HG02610 (cell line): Measurements from ENCODE around the gene TMEM131L.
"Not testable (repeated sequence)": the region's sequence is repeated elsewhere in the genome, so short reads cannot be mapped to it uniquely, and the experiment has no call there.

Experiments used
- ATAC-seq: cut with Tn5 transposase; IDR thresholded peaks from one replicate; pipeline ENCODE4 v1.9.1; 2021; ENCODE audit warnings: mild to moderate bottlenecking, moderate library complexity; ENCODE audit not compliant: unreplicated experiment

Gene TMEM131L

DNA sequence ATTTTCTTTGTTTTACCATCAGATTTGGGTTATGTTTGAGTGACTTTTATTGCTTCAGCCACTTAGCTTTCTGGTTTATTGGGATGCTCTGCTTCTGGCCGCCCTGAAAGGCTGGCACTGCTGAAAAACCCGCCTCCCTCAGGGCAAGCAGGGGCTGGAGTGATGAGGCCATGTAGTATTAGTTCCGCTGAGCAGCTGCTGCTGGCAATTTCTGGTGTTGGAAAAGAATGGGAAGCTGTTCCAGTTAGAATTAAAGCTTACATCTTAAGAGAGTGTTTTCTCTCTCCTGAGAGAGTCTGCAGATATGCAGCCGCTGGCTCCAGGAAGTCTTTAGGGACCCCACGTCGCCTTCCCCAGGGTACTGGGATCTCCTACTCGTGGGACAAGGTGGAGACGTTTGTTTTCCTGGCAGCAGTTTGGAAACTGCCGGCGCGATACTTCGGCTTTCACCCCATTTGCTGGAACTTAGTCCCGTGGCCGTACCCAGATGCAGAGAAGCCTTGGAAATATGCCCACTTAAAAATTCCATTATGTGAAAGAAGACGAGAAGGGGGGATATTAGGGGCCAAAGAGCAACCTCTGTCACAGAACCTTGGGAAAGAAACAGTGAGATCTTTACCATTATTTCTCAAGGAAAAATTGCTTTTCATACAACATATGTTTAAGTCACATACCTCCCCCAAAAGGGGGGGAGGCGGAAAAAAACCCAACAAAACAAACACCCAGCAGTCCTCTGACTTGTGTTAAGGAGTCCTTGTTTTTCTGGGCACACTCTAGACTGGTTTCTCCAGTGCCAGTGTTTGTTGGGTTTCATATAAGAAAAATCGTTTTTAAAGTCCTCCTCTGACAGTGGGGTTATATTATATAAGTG lies 72.6 kb downstream of the TMEM131L start:
- no peak for ATAC-seq

DNA sequence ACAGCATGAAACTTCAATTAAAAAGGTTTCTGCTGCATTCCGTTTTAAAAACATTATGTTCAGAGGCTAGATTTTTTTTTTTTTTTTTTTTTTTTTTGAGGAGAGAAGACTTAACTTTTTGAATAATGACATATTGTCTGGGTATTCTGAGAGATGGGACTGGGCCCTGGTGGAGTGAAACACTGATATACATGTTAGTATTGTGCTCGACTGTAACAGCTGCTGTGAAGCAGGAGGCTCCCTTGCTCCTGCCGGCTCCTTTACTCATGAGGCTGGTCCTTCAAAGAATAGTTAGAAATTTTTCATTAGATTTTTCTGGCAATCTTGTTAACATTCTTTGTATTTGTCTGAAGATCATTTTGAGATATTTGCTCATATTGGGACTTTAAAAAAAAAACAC lies 73.3 kb downstream of the TMEM131L start:
- ATAC-seq = no peak

DNA sequence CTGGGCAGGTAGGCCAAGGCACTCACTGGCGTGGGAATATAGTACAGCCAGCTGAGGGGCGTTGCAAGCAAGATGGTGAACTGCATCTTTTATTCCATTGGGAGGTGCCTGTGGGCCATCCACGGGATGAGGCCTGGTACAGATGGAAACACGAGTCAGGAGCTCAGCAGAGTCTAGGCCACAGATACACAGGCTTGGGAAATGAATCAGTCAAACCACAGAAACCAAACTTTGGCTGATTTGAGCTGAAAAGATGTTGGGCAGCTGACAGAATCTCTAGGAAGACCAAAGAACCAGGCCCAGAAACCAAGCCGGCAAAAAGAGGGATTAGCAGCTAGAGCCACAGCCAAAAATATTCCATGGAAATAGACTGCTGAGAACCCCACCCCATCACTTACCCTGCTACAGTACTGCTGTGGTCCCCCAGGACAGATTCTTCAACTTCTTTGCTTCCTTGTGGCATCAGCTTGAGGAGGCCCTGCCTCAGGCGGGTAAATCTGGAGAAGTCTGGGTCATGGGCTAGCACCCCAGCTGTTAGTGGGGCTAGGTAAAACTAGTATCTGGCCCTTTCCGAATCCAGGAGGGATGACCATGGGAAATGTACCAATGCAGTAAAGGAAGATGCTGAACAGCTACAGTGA lies 75.4 kb downstream of the TMEM131L start:
- ATAC-seq = peak; percentile 81

DNA sequence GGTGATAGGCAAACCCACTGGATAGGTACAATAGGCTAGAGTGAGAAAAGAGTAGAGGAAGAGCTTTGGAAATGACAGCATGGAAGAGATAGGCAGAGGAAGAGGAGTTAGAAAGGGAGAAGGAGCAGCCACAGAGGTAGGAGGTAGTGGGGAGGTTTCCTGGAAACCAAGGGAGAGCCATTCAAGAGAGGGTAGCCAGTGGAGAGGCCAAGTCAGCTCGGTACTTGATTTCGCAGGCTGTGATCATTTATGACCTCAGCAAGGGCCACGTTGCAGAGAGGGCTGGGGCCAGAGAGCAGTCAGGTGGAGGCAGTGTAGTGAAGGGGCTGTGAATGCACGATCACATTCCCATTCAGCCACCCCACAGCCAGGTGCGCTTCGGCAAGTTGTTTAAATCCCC lies 76.0 kb downstream of the TMEM131L start:
- ATAC-seq = no peak

DNA sequence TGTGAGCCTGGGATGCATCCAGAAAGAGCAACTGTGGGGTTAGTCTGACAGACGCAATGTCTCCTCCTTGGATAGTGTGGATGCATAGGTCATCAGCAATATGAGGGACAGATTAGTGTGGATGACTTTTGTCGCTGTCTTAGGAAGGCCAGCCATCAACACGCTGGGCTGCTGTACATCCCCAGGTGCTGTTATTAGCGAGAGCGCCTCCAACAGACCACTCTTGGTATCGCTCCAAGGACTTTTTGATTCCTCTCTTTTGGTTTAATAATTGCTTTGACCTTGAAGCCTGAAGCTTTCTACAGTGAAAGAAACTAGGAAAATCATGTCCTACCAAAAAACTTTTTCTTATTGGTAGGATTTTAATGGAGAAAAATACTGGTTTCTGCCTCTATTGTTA lies 76.7 kb downstream of the TMEM131L start:
- no peak for ATAC-seq

DNA sequence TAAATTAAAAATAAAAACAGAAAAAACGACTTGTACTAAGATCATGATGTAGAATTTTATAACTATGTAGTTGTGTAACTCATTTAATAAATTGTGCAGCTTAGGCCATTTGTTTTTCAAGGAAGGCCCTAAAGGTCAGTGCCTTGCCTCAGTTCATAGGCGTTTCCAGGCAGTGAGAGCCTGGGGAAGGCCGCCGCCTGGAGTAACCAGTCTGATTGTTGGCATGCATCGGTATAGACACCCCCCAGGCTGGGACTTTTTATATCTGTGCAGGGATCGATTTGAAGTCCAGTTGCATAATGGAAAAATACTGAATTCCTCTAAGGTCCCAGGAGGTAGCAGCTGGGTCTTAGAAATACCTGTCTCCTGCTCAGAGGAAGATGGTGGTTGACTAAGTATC lies 77.2 kb downstream of the TMEM131L start:
- no peak for ATAC-seq

DNA sequence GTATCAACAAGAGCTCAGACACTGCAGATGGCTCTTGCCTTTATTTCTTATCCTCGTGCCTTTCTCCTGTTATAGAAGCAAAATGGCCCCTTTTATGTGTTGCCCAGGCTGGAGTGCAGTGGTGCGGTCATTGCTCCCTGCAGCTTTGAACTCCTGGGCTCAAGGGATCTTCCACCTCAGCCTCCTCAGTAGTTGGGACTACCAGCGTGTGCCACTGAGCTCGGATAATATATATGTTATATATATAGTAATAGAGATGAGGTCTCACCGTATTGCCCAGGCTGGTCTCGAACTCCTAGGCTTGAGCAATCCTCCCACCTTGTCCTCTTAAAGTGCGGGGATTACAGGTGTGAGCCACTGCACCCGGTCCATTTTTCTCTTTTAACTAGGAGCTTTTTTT lies 79.7 kb downstream of the TMEM131L start:
- no peak for ATAC-seq

DNA sequence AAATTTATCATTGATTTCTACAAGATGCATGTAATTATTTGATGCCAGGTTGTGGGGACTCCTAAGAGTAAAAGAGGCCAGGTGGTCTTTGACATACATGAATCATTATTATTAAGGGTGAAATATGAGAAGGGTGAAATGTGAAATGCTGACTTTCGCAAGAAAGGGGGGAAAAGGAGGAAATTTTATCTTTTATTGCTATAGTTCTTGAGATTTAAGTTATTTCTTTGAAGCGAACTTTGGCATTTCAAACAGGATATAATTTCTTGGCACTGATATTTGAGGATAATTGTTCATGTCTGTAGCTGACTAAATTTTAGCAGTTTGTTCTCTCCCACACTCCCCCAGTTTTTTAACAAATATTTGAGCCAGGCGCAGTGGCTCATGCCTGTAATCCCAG lies 80.1 kb downstream of the TMEM131L start:
- ATAC-seq = no peak

DNA sequence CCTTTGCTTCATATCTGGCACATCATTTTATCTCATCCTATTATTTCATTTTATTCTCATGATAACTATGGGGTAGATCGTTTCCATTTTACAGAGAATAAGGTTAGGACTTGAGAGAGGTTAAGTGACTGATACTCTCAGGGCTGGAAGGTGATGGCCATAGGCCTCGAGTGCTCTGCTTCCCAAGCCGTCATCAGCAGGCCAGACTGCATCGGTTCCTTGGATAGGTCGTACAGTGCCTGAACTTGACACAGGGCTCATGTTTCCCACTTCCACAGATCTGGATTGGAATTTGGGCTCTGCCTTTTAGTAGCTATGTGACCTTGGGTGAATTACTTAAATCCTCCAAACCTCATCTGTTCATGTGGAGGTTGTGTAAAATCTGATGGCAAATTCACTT lies 81.4 kb downstream of the TMEM131L start:
- ATAC-seq = no peak

DNA sequence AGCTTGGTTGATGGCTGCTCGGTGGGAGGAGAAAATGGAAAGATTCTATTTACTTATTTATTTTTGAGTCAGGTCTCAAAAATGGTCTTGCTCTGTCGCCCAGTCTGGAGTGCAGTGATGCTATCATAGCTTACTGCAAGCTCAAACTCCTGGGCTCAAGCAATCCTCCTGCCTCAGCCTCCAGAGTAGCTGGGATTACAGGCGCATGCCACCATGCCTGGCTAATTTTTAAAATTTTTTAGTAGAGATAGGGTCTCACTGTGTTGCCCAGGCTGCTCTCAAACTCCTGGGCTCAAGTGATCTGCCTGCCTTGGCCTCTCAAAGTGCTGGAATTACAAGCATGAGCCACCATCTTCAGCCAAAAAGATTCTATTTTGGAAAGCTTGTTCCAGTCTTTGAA lies 82.7 kb downstream of the TMEM131L start:
- ATAC-seq = not testable (repeated sequence)

DNA sequence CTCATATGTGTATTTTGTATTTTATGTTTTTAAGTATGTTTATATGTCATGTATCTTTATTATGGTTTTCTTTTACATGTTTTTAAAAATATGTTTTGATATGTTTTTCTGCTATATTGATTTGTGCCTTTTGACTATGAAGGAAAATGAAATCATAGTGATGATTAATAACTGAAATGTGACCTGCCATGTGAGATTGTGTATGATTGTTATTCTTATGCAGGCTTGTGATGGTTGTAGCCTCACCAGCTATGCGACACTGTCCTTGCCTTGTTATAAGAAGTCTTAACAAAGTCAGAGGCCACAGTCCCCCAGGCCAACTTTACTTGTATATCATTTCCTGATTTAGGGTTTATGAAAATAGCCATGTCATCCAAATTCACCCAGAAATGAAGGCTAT lies 83.2 kb downstream of the TMEM131L start:
- peak; percentile 56 for ATAC-seq

DNA sequence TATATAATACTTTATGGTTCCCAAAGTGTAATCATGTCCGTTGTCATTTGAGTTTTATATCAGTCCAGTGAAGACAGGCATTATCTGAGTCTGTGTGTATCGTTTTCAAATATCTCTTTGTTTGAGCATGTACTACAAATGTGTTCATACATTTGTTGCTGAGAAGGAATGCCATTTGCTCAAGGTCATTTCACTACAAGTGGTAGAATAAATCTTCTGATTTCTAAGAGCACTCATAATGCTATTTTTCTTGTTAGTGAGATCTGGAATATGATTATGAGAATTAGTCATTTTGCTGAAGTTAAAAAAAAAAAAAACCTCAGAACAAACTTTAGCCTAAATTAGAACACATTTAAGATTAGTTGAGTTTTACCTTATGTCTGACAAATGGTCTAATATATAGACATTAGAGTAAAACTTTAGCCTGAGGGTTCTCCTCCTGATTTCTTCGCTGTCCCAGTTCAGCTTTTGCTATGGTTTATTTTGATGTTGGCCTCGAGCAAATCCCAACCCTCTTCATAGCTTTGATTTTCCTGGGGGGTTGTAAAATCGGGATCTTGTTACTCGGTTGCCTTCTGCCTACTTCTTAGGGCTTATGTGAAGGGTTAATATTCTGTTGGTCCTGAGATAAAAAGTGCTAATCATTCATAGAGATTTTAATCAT lies 87.1 kb downstream of the TMEM131L start:
- no peak for ATAC-seq

DNA sequence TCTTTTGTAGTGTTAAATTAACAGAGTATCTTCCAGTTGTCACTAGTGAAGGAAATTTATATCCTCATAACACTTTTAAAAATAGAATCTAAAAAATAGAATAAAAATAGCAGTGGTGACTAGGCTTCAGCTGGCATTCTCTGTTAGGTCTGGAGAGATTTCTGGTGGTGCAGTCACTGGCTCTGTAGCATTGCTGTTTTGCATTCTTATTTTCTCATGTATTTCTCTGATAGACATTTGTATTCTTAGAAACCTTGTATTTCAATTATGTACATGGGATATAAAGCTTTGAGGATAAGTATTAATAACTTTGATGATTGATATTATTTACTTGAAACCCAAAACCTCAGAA lies 87.6 kb downstream of the TMEM131L start:
- no peak for ATAC-seq

DNA sequence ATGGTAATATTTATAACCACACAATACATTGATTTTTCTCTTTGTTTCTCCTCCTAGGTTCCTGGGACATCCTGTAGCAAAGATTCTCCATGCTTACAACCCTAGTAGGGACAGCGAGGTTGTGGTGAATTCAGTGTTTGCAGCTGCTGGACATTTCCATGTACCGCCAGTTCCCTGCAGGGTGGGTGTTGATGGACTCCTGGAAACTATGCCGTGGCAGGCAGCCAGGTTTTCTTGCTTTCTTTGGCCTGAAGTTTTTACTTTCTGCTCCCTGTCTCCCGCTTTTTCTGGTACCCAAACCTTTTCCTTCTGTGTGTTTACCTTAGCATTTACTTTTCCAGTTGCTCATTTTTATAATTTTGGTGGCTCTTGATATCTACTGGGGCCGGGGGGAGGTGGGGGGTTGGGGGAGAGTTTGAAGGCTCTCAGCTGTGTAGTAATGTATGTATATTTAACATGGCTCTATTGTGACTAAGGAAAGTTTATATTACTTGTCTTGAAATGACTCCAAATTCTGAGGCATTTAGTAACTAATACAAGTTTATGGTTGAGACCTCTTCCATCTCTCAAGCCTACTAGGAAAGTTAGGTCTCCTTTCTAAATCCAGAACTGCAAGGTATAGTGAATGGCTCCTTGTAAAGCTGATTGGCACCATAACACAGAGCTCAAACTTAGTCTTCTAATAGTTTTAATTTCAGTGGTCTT lies 89.7 kb downstream of the TMEM131L start:
- ATAC-seq = no peak

DNA sequence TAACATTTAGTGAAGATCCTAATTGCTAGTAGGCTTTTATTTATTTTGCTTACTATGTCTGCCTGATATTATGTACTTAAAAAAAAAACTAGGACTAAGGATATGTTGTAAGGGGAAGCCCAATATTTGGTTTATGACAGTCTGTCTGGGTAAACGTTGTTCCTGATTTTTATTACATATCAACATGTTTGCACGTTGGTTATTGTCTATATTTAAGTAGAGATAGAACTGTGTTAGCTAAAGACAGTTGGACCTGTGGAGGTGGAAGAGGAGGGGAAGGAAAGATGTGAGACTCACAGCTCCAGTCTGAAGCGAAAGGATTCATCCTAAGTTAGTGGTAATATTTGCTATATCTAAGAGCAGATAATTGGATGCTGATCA lies 90.3 kb downstream of the TMEM131L start:
- ATAC-seq = no peak

DNA sequence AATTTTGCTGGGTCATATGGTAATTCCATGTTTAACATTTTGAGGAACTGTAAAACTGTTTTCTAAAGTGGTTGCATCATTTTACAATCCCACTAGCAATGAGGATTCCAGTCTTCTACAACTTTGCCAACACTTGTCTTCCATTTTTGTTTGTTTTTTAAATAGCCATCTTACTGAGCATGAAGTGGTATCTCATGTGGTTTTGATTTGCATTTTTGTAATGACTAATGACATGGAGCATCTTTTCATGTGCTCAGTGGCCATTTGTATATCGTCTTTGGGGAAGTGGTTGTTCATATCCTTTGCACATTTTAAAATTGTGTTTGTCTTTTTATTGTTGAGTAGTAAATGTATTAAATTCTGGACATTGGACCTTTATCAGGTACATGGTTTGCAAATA lies 94.7 kb downstream of the TMEM131L start:
- ATAC-seq = peak; percentile 85

DNA sequence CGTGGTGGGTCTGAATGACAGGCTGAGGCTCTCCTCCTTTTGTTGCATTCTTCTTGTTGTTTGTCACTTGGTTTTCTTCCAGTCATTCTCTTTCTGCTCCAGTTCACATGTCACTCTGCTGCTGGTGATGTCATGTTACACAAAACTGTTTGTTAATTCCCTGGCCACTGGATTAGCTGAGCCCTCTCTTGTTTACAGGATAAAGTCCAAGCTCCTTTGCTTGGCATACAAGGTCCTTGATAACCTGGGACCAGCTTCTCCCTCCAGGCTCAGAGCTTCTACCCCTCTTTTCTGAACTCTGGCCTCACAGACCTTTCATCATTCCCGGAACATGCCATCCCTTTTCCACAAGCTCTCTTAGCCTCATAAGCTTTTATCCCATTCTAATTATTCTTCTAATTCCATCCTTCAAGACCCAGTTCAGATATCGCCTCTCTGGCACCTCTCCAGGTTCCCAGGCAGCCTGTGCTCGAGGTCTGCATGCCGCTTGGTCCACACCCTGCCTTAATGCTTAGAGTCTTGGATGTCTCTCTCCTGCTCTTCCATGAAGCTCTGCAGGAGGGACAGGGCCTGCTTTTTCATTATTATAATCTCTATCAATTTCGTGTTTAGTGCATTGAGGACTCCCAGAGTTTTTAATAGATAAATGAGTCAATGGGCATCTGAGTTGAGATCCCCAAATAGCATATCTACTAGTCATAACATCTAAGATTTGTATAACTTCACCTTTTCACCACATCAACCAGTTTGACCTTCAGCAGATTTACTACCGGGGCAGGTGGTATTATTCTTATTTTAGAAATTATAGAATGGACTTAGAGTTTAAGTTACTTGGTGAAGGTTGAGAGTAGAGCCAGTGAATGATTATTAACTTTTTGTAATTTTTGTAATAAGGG lies 98.7 kb downstream of the TMEM131L start:
- no peak for ATAC-seq

DNA sequence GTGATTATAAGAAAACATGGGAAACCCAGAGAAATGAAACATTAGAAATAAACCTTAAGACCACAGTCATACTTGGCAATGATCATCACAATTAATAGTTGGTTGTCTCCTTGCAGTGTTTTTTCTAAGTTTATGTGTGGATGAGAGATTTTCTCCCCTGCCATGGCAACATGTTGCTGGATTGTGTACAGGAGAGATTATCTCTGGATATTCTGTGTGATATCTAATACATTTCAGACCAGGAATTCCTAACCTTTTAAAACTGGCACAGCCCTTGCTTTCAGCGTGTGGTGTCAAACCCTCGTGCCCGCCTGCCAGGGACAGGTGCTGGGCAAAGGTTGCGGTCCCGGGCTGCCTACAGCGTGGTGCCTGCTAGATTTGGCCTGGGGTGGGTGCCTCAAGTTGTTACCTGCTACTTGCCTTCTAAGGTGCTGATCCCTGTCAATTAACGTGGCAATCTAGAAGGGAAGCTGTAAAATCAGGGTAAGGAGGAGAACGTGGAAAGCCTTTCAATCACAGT lies 100.5 kb downstream of the TMEM131L start:
- ATAC-seq = no peak

DNA sequence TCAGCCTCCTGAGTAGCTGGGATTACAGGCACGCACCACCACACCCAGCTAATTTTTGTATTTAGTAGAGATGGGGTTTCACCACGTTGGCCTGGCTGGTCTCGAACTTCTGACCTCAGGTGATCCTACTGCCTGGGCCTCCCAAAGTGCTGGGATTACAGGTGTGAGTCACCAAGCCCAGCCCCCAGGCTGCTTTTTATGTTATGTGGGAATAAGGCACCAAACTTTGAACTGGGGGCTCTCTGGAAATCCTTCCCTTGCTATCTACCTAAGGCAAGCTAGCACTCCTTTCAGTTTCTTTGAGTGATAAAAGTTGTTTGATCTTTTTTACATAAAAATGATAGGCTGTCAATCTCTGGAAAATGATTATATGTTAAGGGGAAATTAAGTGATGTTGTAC lies 101.5 kb downstream of the TMEM131L start:
- not testable (repeated sequence) for ATAC-seq
